ENCODE data around the gene SPACA4.

The SPACA4 gene

GRCh38 chr19:48646722-48647216 lies 40.2 kb downstream of the SPACA4 start:
- no peak for DNase-seq (ENCODE audit: low read depth in 1 of 2, low spot score in 1 of 2)

GRCh38 chr19:48648134-48648533 lies 41.6 kb downstream of the SPACA4 start:
- no peak for DNase-seq (ENCODE audit: low read depth in 1 of 2, low spot score in 1 of 2)

DNA sequence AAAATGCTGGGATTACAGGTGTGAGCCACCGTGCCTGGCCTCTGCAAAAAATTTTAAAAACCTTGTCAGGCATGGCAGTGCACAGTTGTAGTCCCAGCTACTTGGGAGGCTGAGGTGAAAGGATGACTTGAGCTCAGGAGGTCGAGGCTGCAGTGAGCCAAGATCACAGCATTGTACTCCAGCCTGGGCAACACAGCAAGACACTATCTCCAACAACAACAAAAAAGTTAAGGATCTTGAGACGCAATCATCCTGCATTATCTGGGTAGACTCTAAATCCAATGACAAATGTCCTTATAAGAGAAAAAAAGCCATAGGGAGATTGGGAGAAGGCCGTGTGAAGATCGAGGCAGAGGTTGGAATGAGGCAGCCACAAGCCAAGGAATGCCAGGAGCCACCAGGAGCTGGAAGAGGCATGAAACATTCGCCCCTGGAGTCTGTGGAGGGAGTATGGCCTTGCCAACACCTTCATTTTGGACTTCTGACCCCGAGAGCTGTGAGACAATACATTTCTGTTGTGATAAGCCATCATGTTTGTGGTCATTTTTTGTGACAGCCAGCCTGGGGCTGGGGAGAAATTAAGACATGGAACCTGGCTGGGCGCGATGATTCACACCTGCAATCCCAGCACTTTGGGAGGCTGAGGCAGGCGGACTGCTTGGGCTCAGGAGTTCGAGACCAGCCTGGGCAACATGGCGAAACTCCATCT lies 44.6 kb downstream of the SPACA4 start:
- DNase-seq (ENCODE audit: low read depth in 1 of 2, low spot score in 1 of 2) = no peak

DNA sequence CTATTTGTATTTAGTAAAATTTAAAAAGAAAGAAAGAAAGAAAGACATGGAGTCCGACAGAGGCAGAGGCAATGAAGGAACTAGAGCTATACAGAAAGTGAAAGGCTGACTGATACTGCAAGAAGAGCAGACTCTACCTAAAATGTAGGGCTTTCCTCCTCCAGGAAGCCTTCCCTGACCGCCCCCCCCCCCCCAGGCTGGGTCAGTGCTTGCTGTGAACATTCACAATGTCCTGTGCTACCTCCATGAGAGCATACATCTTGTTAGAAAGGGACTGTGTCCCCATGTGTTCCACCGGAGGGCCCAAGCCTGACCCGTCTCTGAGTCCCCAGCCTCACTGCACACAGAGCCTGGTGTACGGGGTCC lies 45.1 kb downstream of the SPACA4 start:
- DNase-seq (ENCODE audit: low read depth in 1 of 2, low spot score in 1 of 2) = no peak

- DNase-seq (ENCODE audit: low read depth in 1 of 2, low spot score in 1 of 2) = no peak
Observed at GRCh38 chr19:48654299-48655059, 47.9 kb downstream of the SPACA4 start.

DNA sequence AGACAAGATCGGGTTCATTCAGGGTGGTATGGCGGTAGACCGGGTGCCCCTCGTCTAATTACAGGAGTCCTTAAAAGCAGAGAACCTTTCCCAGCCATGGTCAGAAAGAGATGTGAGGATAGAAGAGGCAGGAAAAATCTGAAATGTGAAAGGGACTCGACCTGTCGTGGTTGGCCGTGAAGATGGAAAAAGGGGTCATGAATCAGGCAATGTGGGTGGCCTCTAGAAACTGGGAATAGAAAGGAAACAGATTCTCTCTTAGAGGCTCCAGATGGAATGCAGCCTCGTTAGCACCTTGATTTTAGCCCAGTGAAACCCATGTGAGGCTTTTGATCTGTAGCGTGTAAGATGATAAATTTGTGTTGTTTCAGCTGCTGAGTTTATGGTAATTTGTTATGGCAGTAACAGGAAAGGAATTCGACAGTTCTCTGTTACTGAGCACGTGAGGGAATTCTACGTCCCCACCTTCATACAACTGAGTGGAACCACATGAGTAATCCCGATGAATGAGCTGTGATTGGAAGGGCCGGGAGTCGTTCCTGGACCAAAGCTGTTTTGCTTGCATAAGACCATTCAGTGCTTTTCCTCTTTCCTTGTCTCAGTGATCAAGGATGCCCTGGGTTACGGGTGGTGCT lies 50.4 kb downstream of the SPACA4 start:
- DNase-seq (ENCODE audit: low read depth in 1 of 2, low spot score in 1 of 2) = no peak
